Ishikawa (cell line): ENCODE measurements around the gene UQCRFS1.

Experiments
- CEBPB ChIP-seq: IDR thresholded peaks from 2 replicates; pipeline ENCODE4 v1.6.1; 2012
- CREB1 ChIP-seq: IDR thresholded peaks from 2 replicates; pipeline ENCODE4 v1.6.1; 2012; ENCODE audit warnings: low read depth
- EGR1 ChIP-seq: IDR thresholded peaks from 2 replicates; pipeline ENCODE4 v1.6.1; 2012
- EP300 ChIP-seq: IDR thresholded peaks from 2 replicates; pipeline ENCODE4 v1.6.1; 2012; ENCODE audit warnings: borderline replicate concordance
- FOXM1 ChIP-seq: IDR thresholded peaks from 2 replicates; pipeline ENCODE4 v1.6.1; 2012; ENCODE audit warnings: low read depth, borderline replicate concordance
- MAX ChIP-seq: IDR thresholded peaks from 2 replicates; pipeline ENCODE4 v1.6.1; 2012
- NFIC ChIP-seq: IDR thresholded peaks from 2 replicates; pipeline ENCODE4 v1.6.1; 2012
- RAD21 ChIP-seq: IDR thresholded peaks from 2 replicates; pipeline ENCODE4 v1.6.1; 2012; ENCODE audit warnings: low read depth
- REST ChIP-seq: IDR thresholded peaks from 2 replicates; pipeline ENCODE4 v1.6.1; 2012; ENCODE audit warnings: low read depth, mild to moderate bottlenecking
- TAF1 ChIP-seq: IDR thresholded peaks from 2 replicates; pipeline ENCODE4 v1.6.1; 2012; ENCODE audit warnings: low read depth, mild to moderate bottlenecking
- TCF12 ChIP-seq: IDR thresholded peaks from 2 replicates; pipeline ENCODE4 v1.6.1; 2012; ENCODE audit warnings: low read depth
- TEAD4 ChIP-seq: IDR thresholded peaks from 2 replicates; pipeline ENCODE4 v1.6.1; 2012
- USF1 ChIP-seq: IDR thresholded peaks from 2 replicates; pipeline ENCODE4 v1.6.1; 2012
- YY1 ChIP-seq: IDR thresholded peaks from 2 replicates; pipeline ENCODE4 v1.6.1; 2012; ENCODE audit warnings: low read depth
- ZBTB7A ChIP-seq: IDR thresholded peaks from 2 replicates; pipeline ENCODE4 v1.6.1; 2012; ENCODE audit warnings: low read depth

The UQCRFS1 gene

GRCh38 chr19:29259153-29259552, 46.2 kb upstream of the UQCRFS1 start:
- no peak for TF ChIP-seq MAX
- TF ChIP-seq NFIC, result no peak
- no peak for TF ChIP-seq TEAD4
- no peak for TF ChIP-seq EP300
- TF ChIP-seq CREB1, result no peak
- TF ChIP-seq ZBTB7A, result no peak
- TF ChIP-seq CEBPB, result no peak
- no peak for TF ChIP-seq REST
- no peak for TF ChIP-seq YY1
- no peak for TF ChIP-seq TAF1
- TF ChIP-seq EGR1, result no peak
- no peak for TF ChIP-seq USF1
- TF ChIP-seq TCF12, result no peak
- TF ChIP-seq FOXM1, result no peak
- TF ChIP-seq RAD21, result no peak; the same call in 1 of the 2 replicates

- TF ChIP-seq TCF12 (no peak), YY1 (no peak), USF1 (no peak), TEAD4 (no peak), REST (no peak), RAD21 (no peak), EGR1 (no peak), TAF1 (no peak), FOXM1 (no peak), NFIC (no peak), MAX (no peak), CREB1 (no peak)
Observed at GRCh38 chr19:29256516-29256915, 43.6 kb upstream of the UQCRFS1 start.

- TF ChIP-seq MAX, result no peak
Observed at GRCh38 chr19:29255912-29256311, 43.0 kb upstream of the UQCRFS1 start.

GRCh38 chr19:29255006-29255405, 42.1 kb upstream of the UQCRFS1 start:
- TF ChIP-seq EP300, result no peak
- TF ChIP-seq YY1, result no peak
- TF ChIP-seq TAF1, result no peak
- no peak for TF ChIP-seq RAD21
- TF ChIP-seq USF1, result no peak
- no peak for TF ChIP-seq REST
- no peak for TF ChIP-seq NFIC
- no peak for TF ChIP-seq ZBTB7A
- no peak for TF ChIP-seq MAX
- no peak for TF ChIP-seq TCF12
- no peak for TF ChIP-seq FOXM1
- no peak for TF ChIP-seq TEAD4
- no peak for TF ChIP-seq EGR1
- TF ChIP-seq CREB1, result no peak
- TF ChIP-seq CEBPB, result no peak
